ENCODE measurements around the gene SLF2.

The SLF2 gene

GRCh38 chr10:100928039-100928438 lies 15.3 kb downstream of the SLF2 start:
- DNase-seq: no peak
- in situ Hi-C loops (cut with HindIII; ENCODE audit: low pct_ligation_motif_present, low pct_unique_long_range_greater_than_20kb, low sequenced_read_pairs): no loop called here

GRCh38 chr10:100930368-100930767 lies 17.6 kb downstream of the SLF2 start:
- in situ Hi-C loops (cut with HindIII; ENCODE audit: low pct_ligation_motif_present, low pct_unique_long_range_greater_than_20kb, low sequenced_read_pairs): no loop called here
- DNase-seq: peak; percentile 19

GRCh38 chr10:100934084-100934659 lies 21.4 kb downstream of the SLF2 start:
- in situ Hi-C loops (cut with HindIII; ENCODE audit: low pct_ligation_motif_present, low pct_unique_long_range_greater_than_20kb, low sequenced_read_pairs): no loop called here
- peak; percentile 34 for DNase-seq

GRCh38 chr10:100939763-100940344 lies 27.1 kb downstream of the SLF2 start:
- no peak for DNase-seq
- in situ Hi-C loops (cut with HindIII; ENCODE audit: low pct_ligation_motif_present, low pct_unique_long_range_greater_than_20kb, low sequenced_read_pairs): no loop called here

GRCh38 chr10:100942229-100942628 lies 29.5 kb downstream of the SLF2 start:
- no peak for DNase-seq
- in situ Hi-C loops (cut with HindIII; ENCODE audit: low pct_ligation_motif_present, low pct_unique_long_range_greater_than_20kb, low sequenced_read_pairs): no loop called here

- DNase-seq: no peak
- in situ Hi-C loops (cut with HindIII; ENCODE audit: low pct_ligation_motif_present, low pct_unique_long_range_greater_than_20kb, low sequenced_read_pairs): no loop called here
Measured at GRCh38 chr10:100943508-100943907, 30.7 kb downstream of the SLF2 start.

- in situ Hi-C loops (cut with HindIII; ENCODE audit: low pct_ligation_motif_present, low pct_unique_long_range_greater_than_20kb, low sequenced_read_pairs): no loop called here
- no peak for DNase-seq
Measured at GRCh38 chr10:100945754-100946153, 33.0 kb downstream of the SLF2 start.

- in situ Hi-C loops (cut with HindIII; ENCODE audit: low pct_ligation_motif_present, low pct_unique_long_range_greater_than_20kb, low sequenced_read_pairs): no loop called here
Measured at GRCh38 chr10:100948916-100949315, 36.2 kb downstream of the SLF2 start.

GRCh38 chr10:100960251-100960650 lies 47.5 kb downstream of the SLF2 start:
- no peak for DNase-seq
- in situ Hi-C loops (cut with HindIII; ENCODE audit: low pct_ligation_motif_present, low pct_unique_long_range_greater_than_20kb, low sequenced_read_pairs): no loop called here

More at GRCh38 chr10:100948916-100949315, 36.2 kb downstream of the SLF2 start:
- DNase-seq: no peak

- DNase-seq: no peak
- in situ Hi-C loops (cut with HindIII; ENCODE audit: low pct_ligation_motif_present, low pct_unique_long_range_greater_than_20kb, low sequenced_read_pairs): no loop called here
Measured at GRCh38 chr10:100962351-100963080, 49.8 kb downstream of the SLF2 start.

- in situ Hi-C loops (cut with HindIII; ENCODE audit: low pct_ligation_motif_present, low pct_unique_long_range_greater_than_20kb, low sequenced_read_pairs): no loop called here
- no peak for DNase-seq
Measured at GRCh38 chr10:100963826-100964225, 51.1 kb downstream of the SLF2 start.

GRCh38 chr10:100965820-100966219 lies 53.1 kb downstream of the SLF2 start:
- in situ Hi-C loops (cut with HindIII; ENCODE audit: low pct_ligation_motif_present, low pct_unique_long_range_greater_than_20kb, low sequenced_read_pairs): no loop called here
- DNase-seq: no peak

- in situ Hi-C loops (cut with HindIII; ENCODE audit: low pct_ligation_motif_present, low pct_unique_long_range_greater_than_20kb, low sequenced_read_pairs): no loop called here
- no peak for DNase-seq
Measured at GRCh38 chr10:100966887-100967286, 54.1 kb downstream of the SLF2 start.

GRCh38 chr10:100967332-100967731 lies 54.6 kb downstream of the SLF2 start:
- no peak for DNase-seq
- in situ Hi-C loops (cut with HindIII; ENCODE audit: low pct_ligation_motif_present, low pct_unique_long_range_greater_than_20kb, low sequenced_read_pairs): no loop called here

- DNase-seq: no peak
- in situ Hi-C loops (cut with HindIII; ENCODE audit: low pct_ligation_motif_present, low pct_unique_long_range_greater_than_20kb, low sequenced_read_pairs): no loop called here
Measured at GRCh38 chr10:100968062-100968736, 55.4 kb downstream of the SLF2 start.

GRCh38 chr10:100968863-100969186 lies 56.1 kb downstream of the SLF2 start:
- no peak for DNase-seq
- in situ Hi-C loops (cut with HindIII; ENCODE audit: low pct_ligation_motif_present, low pct_unique_long_range_greater_than_20kb, low sequenced_read_pairs): no loop called here

- peak; percentile 41 for DNase-seq
Measured at GRCh38 chr10:100969187-100970075, 56.7 kb downstream of the SLF2 start, which contains the start of gene SEMA4G. Gene SEMA4G, plus strand, starts transcription at chr10:100969504. Its CDS starts 3,409 bp downstream, at chr10:100972913.

GRCh38 chr10:100970076-100970913 lies 57.5 kb downstream of the SLF2 start:
- DNase-seq: peak; percentile 30
- in situ Hi-C loops (cut with HindIII; ENCODE audit: low pct_ligation_motif_present, low pct_unique_long_range_greater_than_20kb, low sequenced_read_pairs): no loop called here

More at GRCh38 chr10:100969187-100970075, 56.7 kb downstream of the SLF2 start, which contains the start of gene SEMA4G:
- in situ Hi-C loops (cut with HindIII; ENCODE audit: low pct_ligation_motif_present, low pct_unique_long_range_greater_than_20kb, low sequenced_read_pairs): no loop called here
